Type B pancreatic cell (in vitro differentiated cells): ENCODE data around the gene MFAP2. TPM values are rescaled to one million over a fixed set of nuclear protein-coding genes. Genes with fewer than 3 reads are reported as not detected.
"Not testable (repeated sequence)": the region's sequence is repeated elsewhere in the genome, so short reads cannot be mapped to it uniquely, and the experiment has no call there.

Experiments used
- DNase-seq: peaks from one replicate; pipeline ENCODE4 v3.0.0; 2021; ENCODE audit warnings: mixed read lengths; ENCODE audit not compliant: unreplicated experiment; ENCODE audit errors: extremely low spot score
- H3K27ac Mint-ChIP-seq: 2 replicates; pipeline ENCODE4 v1.8.0; 2021; ENCODE audit warnings: mild to moderate bottlenecking, mixed read lengths
- H3K27me3 Mint-ChIP-seq: 2 replicates; pipeline ENCODE4 v1.8.0; 2021; ENCODE audit warnings: mixed read lengths
- H3K36me3 Mint-ChIP-seq: 2 replicates; pipeline ENCODE4 v1.8.0; 2021; ENCODE audit warnings: mixed read lengths
- H3K4me1 Mint-ChIP-seq: one replicate; pipeline ENCODE4 v1.8.0; 2021; ENCODE audit warnings: mixed read lengths; ENCODE audit not compliant: unreplicated experiment
- H3K4me3 Mint-ChIP-seq: 2 replicates; pipeline ENCODE4 v1.8.0; 2021; ENCODE audit warnings: mild to moderate bottlenecking, mixed read lengths
- H3K9me3 Mint-ChIP-seq: 2 replicates; pipeline ENCODE4 v1.8.0; 2021; ENCODE audit warnings: mixed read lengths
- CTCF ChIP-seq: fragments of 200-600 bp; sonication (generic); conservative IDR thresholded peaks from 2 replicates; pipeline ENCODE4 v1.5.0; 2021; ENCODE audit warnings: antibody characterized with exemption, mild to moderate bottlenecking
- total RNA-seq: library from RNA; stranded (reverse); gene quantifications from 2 replicates; pipeline ENCODE4 v1.2.1, GENCODE V29; 2021; ENCODE audit warnings: low replicate concordance

The MFAP2 gene
- total RNA-seq, 1 donor from 2014 or later: 158 TPM

- no peak for TF ChIP-seq CTCF
- DNase-seq: no peak
- no peaks in the 10 kb centered on the region for H3K4me1 Mint-ChIP-seq
- H3K9me3 Mint-ChIP-seq: no peaks in the 10 kb centered on the region
- H3K27me3 Mint-ChIP-seq: no peaks in the 10 kb centered on the region
- H3K36me3 Mint-ChIP-seq: peaks cover 6% of the 10 kb centered on the region
- no peak overlapping the region for H3K27ac Mint-ChIP-seq
- no peak overlapping the region for H3K4me3 Mint-ChIP-seq
Measured at GRCh38 chr1:16946646-16947045, 33.8 kb downstream of the MFAP2 start.

DNA sequence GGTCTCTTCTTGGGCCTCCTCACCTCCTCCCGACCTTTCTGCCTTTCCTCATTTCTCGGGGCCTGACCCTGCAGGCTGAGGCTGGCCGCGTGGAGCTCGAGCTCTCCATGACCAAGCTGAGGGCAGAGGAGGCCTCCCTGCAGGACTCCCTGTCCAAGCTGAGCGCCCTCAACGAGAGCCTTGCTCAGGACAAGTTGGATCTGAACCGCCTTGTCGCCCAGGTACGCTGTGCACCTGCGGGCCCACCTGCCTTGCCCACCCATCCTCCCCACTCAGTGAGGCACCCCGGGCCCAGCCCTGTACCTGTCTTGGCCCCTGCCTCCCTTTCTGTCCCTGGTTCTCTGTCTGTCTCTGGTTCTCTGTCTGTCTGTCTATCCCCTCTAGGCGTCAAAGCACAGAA is 34.2 kb downstream of the MFAP2 start:
- not testable (repeated sequence) for H3K9me3 Mint-ChIP-seq, H3K4me3 Mint-ChIP-seq, H3K27me3 Mint-ChIP-seq, H3K4me1 Mint-ChIP-seq, H3K27ac Mint-ChIP-seq, H3K36me3 Mint-ChIP-seq, DNase-seq

- H3K27me3 Mint-ChIP-seq, DNase-seq, H3K4me3 Mint-ChIP-seq, H3K9me3 Mint-ChIP-seq, H3K27ac Mint-ChIP-seq, H3K36me3 Mint-ChIP-seq, H3K4me1 Mint-ChIP-seq: not testable (repeated sequence)
Measured at GRCh38 chr1:16945512-16945911, 34.9 kb downstream of the MFAP2 start.

- Mint-ChIP-seq H3K9me3 (no peaks in the 10 kb centered on the region), H3K4me3 (no peak overlapping the region), H3K4me1 (no peaks in the 10 kb centered on the region), H3K27ac (no peak overlapping the region), H3K27me3 (no peaks in the 10 kb centered on the region), H3K36me3 (peaks cover 6% of the 10 kb centered on the region)
- TF ChIP-seq CTCF: no peak
- no peak for DNase-seq
Measured at GRCh38 chr1:16944038-16944437, 36.4 kb downstream of the MFAP2 start.

DNA sequence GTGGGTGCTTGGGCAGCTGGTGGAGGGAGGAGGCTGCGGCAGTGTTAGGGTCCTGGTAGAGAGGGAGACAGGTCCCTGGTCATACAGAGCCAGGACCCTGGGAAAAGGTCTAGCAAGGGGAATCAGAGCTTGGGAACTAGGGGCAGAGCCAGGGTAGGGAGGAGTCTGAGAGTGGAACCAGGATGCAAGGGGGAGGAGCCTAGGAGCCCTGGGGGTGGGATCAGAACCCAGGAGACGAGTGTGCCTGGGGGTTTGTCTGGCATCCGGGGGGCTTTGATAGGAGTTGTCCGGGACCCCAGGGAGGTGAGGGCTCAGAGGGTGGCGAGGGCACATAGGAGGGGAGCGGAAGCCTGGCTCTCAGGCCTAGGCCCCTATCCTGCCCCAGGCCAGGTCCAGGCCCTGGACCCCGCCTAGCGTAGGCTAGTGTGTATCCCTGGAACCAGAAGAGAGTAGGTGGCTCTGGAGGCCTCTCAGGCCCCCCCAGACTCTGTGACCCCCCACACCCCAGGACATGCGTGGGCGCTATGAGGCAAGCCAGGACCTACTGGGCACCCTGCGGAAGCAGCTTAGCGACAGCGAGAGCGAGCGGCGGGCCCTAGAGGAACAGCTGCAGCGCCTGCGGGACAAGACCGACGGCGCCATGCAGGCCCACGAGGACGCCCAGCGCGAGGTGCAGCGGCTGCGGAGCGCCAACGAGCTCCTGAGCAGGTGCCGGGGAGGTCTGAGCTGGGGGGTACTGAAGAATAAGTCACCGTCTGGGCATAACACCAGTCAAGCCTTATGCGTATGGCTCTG is 40.8 kb downstream of the MFAP2 start:
- H3K4me3 Mint-ChIP-seq, H3K27ac Mint-ChIP-seq, H3K4me1 Mint-ChIP-seq, H3K9me3 Mint-ChIP-seq, H3K27me3 Mint-ChIP-seq, DNase-seq, H3K36me3 Mint-ChIP-seq: not testable (repeated sequence)

DNA sequence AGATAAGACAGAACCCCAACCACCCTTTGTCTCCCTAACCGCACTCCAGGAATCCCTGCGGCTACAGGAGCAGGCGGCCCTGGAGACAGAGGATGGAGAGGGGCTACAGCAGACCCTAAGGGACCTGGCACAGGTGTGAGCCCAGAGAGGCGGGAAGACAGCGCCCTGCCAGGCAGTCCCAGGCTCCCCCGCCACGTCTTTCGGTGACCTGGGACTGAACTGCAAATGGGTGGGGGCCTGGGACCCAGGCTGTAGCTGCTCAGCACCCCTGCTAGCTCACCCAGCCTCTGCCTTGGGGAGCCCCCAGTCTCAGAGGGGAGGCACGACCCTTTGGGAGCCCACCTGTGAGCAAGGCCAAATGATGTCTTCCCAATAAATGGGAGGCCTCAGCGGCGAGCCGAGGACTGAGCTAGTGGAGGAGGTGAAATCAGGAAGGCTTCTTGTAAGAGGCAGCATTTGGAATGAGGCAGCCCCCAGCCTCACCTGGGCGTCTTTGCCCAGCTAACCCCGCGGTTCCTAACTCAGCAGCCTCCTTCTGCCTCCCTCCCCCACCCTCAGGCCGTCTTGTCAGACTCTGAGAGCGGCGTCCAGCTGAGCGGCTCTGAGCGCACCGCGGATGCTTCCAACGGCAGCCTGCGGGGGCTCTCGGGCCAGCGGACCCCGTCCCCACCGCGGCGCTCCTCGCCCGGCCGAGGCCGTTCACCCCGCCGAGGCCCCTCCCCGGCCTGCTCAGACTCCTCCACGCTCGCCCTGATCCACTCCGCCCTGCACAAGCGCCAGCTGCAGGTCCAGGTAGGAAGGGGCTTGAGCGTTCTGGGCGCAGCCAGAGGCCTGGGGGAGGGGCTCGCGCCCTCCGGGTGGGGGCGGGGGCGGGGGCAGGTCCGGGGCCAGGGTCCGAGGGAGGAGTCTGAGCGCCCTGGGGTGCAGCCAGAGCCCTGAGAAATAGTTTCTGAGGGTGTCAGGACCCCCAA is 41.8 kb downstream of the MFAP2 start:
- no peak for TF ChIP-seq CTCF
- Mint-ChIP-seq H3K4me3 (no peak overlapping the region), H3K4me1 (no peaks in the 10 kb centered on the region), H3K27me3 (no peaks in the 10 kb centered on the region), H3K9me3 (no peaks in the 10 kb centered on the region), H3K27ac (no peak overlapping the region), H3K36me3 (peaks cover 6% of the 10 kb centered on the region)
- no peak for DNase-seq

- DNase-seq, H3K27ac Mint-ChIP-seq, H3K36me3 Mint-ChIP-seq, H3K27me3 Mint-ChIP-seq, H3K4me1 Mint-ChIP-seq, H3K4me3 Mint-ChIP-seq, H3K9me3 Mint-ChIP-seq: not testable (repeated sequence)
Measured at GRCh38 chr1:16936580-16936979, 43.8 kb downstream of the MFAP2 start.

DNA sequence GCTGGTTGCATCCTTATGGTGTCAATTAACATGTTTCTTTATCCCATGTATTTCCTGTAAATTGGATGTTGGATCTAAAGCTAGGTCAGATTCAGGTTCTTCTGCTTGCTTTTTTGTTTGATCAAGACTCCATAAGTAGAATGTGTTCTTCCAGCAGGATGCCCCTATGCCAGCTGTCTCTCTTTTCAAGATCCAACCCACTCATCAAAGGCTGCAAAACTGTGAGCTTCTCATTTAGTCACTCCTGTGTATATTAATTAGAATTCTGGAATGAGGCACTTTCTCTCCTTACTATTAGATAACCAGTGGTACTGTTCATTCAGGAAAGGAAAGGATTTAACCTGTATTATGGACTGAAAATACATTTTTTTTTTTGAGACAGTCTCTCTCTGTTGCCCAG is 46.5 kb downstream of the MFAP2 start:
- H3K27ac Mint-ChIP-seq, H3K4me1 Mint-ChIP-seq, H3K9me3 Mint-ChIP-seq, H3K36me3 Mint-ChIP-seq, H3K4me3 Mint-ChIP-seq, DNase-seq, H3K27me3 Mint-ChIP-seq: not testable (repeated sequence)

DNA sequence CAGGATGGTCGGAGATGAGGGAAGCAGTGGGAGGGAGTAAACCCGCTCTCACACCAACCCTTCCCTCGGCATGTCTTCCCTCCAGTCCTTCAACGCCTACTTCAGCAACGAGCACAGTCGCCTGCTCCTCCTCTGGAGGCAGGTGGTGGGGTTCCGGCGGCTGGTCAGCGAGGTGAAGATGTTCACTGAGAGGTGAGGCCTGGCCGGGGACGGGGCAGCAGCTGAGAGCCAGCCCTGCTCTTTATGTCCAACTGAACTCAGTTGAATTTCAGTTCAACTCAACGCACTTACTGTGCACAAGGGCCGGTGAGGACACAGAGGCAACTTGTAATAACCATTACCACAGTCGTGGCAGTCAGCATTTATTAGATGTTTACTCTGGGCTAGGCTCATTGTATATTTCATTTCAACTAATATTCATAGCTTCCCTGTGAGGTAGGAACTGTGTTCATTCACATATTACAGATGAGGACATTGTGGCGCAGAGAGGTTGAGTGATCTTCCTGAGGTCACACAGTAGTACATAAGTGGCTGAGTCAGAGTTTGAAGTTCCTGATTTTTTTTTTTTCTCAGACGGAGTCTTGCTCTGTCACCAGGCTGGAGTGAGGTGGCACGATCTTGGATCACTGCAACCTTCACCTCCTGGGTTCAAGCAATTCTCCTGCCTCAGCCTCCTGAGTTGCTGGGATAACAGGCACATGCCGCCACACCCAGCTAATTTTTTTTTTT is 49.0 kb downstream of the MFAP2 start:
- peaks cover 15% of the 10 kb centered on the region for H3K4me1 Mint-ChIP-seq
- H3K27ac Mint-ChIP-seq, DNase-seq, H3K27me3 Mint-ChIP-seq, H3K4me3 Mint-ChIP-seq, H3K36me3 Mint-ChIP-seq, H3K9me3 Mint-ChIP-seq: not testable (repeated sequence)
